Measurements from ENCODE around the gene C5.
A peak's percentile ranks its signal among the peaks of the same experiment; 100 is the strongest.

Gene C5

GRCh38 chr9:121067640-121068039 lies 17.6 kb upstream of the C5 start:
- Histone ChIP-seq H3K9me2 (replicated peaks; ENCODE audit: low read depth, low read length) (no peaks in the 10 kb centered on the region), H4K20me1 (ENCODE audit: insufficient read depth, low read length, poor library complexity, severe bottlenecking) (no peaks in the 10 kb centered on the region), H3K4me1 (ENCODE audit: insufficient read depth, low read length, poor library complexity, severe bottlenecking) (peaks cover 18% of the 10 kb centered on the region), H3K9ac (ENCODE audit: low read depth, low read length, poor library complexity, severe bottlenecking) (no peak overlapping the region), H3K36me3 (ENCODE audit: insufficient read depth, low read length) (no peaks in the 10 kb centered on the region), H3K9me3 (ENCODE audit: insufficient read depth, low read depth, low read length) (peaks cover 14% of the 10 kb centered on the region; the same call in 1 of the 2 replicates), H3K27me3 (ENCODE audit: insufficient read depth, low read length, poor library complexity, severe bottlenecking) (no peaks in the 10 kb centered on the region), H3F3A (ENCODE audit: low read depth) (0 out of 2 replicates have a peak, but pooled peaks cover 2% of the 10 kb centered on the region), H3K79me2 (ENCODE audit: insufficient read depth, low read length) (no peaks in the 10 kb centered on the region), H3K4me3 (ENCODE audit: low read length, poor library complexity, severe bottlenecking) (no peak overlapping the region), H2AFZ (ENCODE audit: low read length) (no peak overlapping the region), H3K4me2 (ENCODE audit: low read depth, low read length, poor library complexity, severe bottlenecking) (no peak overlapping the region)
- no peak for TF ChIP-seq EZH2phosphoT487 (IDR thresholded peaks at IDR 0.05; ENCODE audit: borderline replicate concordance)
- TF ChIP-seq, protein P1, sequence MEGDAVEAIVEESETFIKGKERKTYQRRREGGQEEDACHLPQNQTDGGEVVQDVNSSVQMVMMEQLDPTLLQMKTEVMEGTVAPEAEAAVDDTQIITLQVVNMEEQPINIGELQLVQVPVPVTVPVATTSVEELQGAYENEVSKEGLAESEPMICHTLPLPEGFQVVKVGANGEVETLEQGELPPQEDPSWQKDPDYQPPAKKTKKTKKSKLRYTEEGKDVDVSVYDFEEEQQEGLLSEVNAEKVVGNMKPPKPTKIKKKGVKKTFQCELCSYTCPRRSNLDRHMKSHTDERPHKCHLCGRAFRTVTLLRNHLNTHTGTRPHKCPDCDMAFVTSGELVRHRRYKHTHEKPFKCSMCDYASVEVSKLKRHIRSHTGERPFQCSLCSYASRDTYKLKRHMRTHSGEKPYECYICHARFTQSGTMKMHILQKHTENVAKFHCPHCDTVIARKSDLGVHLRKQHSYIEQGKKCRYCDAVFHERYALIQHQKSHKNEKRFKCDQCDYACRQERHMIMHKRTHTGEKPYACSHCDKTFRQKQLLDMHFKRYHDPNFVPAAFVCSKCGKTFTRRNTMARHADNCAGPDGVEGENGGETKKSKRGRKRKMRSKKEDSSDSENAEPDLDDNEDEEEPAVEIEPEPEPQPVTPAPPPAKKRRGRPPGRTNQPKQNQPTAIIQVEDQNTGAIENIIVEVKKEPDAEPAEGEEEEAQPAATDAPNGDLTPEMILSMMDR (conservative IDR thresholded peaks at IDR 0.05; ENCODE audit: low read length): no peak

DNA sequence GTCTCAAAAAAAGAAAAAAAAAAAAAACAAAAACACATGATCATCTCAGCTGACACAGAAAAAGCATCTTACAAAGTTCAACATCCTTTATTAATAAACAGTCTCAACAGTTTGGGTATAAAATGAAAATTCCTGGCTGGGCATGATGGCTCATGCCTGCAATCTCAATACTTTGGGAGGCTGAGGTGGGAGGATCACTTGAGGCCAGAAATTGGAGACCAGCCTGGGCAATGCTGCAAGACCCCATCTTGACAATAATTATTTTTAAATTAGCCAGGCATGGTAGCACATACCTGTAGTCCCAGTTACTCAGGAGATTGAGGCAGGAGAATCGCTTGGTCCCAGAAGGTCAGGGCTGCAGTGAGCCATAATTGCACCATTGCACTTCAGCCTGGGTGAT lies 16.8 kb upstream of the C5 start:
- H3K9me3 ChIP-seq (ENCODE audit: insufficient read depth, low read depth, low read length): peaks cover 14% of the 10 kb centered on the region; the same call in 1 of the 2 replicates
- H3K4me1 ChIP-seq (ENCODE audit: insufficient read depth, low read length, poor library complexity, severe bottlenecking): peaks cover 20% of the 10 kb centered on the region
- no peaks in the 10 kb centered on the region for H3K27me3 ChIP-seq (ENCODE audit: insufficient read depth, low read length, poor library complexity, severe bottlenecking)
- no peak overlapping the region for H3K4me3 ChIP-seq (ENCODE audit: low read length, poor library complexity, severe bottlenecking)
- no peaks in the 10 kb centered on the region for H3K36me3 ChIP-seq (ENCODE audit: insufficient read depth, low read length)
- H3K79me2 ChIP-seq (ENCODE audit: insufficient read depth, low read length): no peaks in the 10 kb centered on the region
- H4K20me1 ChIP-seq (ENCODE audit: insufficient read depth, low read length, poor library complexity, severe bottlenecking): no peaks in the 10 kb centered on the region
- H2AFZ ChIP-seq (ENCODE audit: low read length): no peak overlapping the region
- no peaks in the 10 kb centered on the region for H3K9me2 ChIP-seq (replicated peaks; ENCODE audit: low read depth, low read length)
- H3K4me2 ChIP-seq (ENCODE audit: low read depth, low read length, poor library complexity, severe bottlenecking): no peak overlapping the region
- H3K9ac ChIP-seq (ENCODE audit: low read depth, low read length, poor library complexity, severe bottlenecking): no peak overlapping the region
- H3F3A ChIP-seq (ENCODE audit: low read depth): 0 out of 2 replicates have a peak, but pooled peaks cover 3% of the 10 kb centered on the region
- TF ChIP-seq EZH2phosphoT487 (IDR thresholded peaks at IDR 0.05; ENCODE audit: borderline replicate concordance): no peak

DNA sequence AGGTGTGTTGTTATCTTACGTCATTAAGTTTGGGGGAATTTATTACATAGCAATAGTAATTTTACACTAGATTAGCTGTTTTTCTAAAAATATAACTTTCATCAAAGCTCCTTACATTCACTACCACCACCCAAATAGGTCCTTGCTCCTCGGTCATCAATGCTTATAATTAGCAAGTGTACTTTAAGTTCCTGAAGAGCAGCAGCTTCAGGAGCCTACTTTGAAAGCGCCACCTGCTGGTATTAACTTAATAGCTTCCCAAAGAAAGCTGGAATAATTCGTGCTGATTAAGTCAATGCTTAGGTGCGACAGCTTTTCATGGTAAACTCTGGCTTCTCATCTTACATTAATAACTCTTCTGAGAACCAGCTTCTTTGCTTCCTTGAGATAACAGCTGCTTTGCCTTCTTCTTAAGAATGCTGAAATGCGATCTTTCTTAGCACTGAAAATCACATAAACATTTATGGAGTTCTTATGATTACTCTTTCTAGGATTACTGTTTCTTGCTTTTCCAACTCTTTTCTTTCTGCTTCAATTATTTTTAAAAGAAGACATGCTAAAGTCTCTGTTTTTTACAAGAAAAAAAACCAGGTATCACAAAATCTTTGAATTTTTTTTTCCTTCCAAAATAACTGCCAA lies 10.0 kb upstream of the C5 start:
- H3K9ac ChIP-seq (ENCODE audit: low read depth, low read length, poor library complexity, severe bottlenecking): no peak overlapping the region
- H3K9me3 ChIP-seq (ENCODE audit: insufficient read depth, low read depth, low read length): no peaks in the 10 kb centered on the region
- no peak overlapping the region for H3K4me2 ChIP-seq (ENCODE audit: low read depth, low read length, poor library complexity, severe bottlenecking)
- peaks cover 27% of the 10 kb centered on the region for H3K4me1 ChIP-seq (ENCODE audit: insufficient read depth, low read length, poor library complexity, severe bottlenecking)
- no peak overlapping the region for H3K4me3 ChIP-seq (ENCODE audit: low read length, poor library complexity, severe bottlenecking)
- no peaks in the 10 kb centered on the region for H3K36me3 ChIP-seq (ENCODE audit: insufficient read depth, low read length)
- H2AFZ ChIP-seq (ENCODE audit: low read length): no peak overlapping the region
- H3F3A ChIP-seq (ENCODE audit: low read depth): 0 out of 2 replicates have a peak, but pooled peaks cover 3% of the 10 kb centered on the region
- H3K27me3 ChIP-seq (ENCODE audit: insufficient read depth, low read length, poor library complexity, severe bottlenecking): no peaks in the 10 kb centered on the region
- no peaks in the 10 kb centered on the region for H3K79me2 ChIP-seq (ENCODE audit: insufficient read depth, low read length)
- H3K9me2 ChIP-seq (replicated peaks; ENCODE audit: low read depth, low read length): no peaks in the 10 kb centered on the region
- TF ChIP-seq, protein P1 (conservative IDR thresholded peaks at IDR 0.05; ENCODE audit: low read length): peak; percentile 88
- no peak for TF ChIP-seq EZH2phosphoT487 (IDR thresholded peaks at IDR 0.05; ENCODE audit: borderline replicate concordance)
- no peaks in the 10 kb centered on the region for H4K20me1 ChIP-seq (ENCODE audit: insufficient read depth, low read length, poor library complexity, severe bottlenecking)

DNA sequence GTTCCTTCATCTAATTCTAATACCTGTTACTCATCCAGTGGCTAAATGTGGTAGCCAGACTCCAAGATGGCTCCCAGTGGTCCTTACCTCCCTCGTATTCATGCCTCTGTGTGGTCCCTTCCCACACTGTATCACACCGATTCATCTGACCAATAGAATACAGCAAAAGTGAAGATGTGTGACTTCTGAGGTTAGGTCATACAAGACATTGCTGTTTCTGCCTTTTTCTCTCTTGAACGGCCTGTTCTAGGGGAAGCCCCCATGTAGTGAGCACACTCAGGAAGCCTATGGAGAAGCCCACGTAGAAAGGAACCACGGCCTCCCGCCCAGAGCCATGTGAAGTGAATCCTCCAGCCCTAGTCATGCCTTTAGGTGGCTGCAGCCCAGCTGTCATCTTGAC lies 9.4 kb upstream of the C5 start:
- H3K4me1 ChIP-seq (ENCODE audit: insufficient read depth, low read length, poor library complexity, severe bottlenecking): peaks cover 27% of the 10 kb centered on the region
- H3K9me3 ChIP-seq (ENCODE audit: insufficient read depth, low read depth, low read length): no peaks in the 10 kb centered on the region
- no peaks in the 10 kb centered on the region for H3K9me2 ChIP-seq (replicated peaks; ENCODE audit: low read depth, low read length)
- no peaks in the 10 kb centered on the region for H3K79me2 ChIP-seq (ENCODE audit: insufficient read depth, low read length)
- H2AFZ ChIP-seq (ENCODE audit: low read length): no peak overlapping the region
- no peaks in the 10 kb centered on the region for H3K36me3 ChIP-seq (ENCODE audit: insufficient read depth, low read length)
- H3K9ac ChIP-seq (ENCODE audit: low read depth, low read length, poor library complexity, severe bottlenecking): no peak overlapping the region
- no peak overlapping the region for H3K4me2 ChIP-seq (ENCODE audit: low read depth, low read length, poor library complexity, severe bottlenecking)
- no peak for TF ChIP-seq EZH2phosphoT487 (IDR thresholded peaks at IDR 0.05; ENCODE audit: borderline replicate concordance)
- TF ChIP-seq, protein P1 (conservative IDR thresholded peaks at IDR 0.05; ENCODE audit: low read length): no peak
- no peak overlapping the region for H3K4me3 ChIP-seq (ENCODE audit: low read length, poor library complexity, severe bottlenecking)
- 0 out of 2 replicates have a peak, but pooled peaks cover 3% of the 10 kb centered on the region for H3F3A ChIP-seq (ENCODE audit: low read depth)
- no peaks in the 10 kb centered on the region for H3K27me3 ChIP-seq (ENCODE audit: insufficient read depth, low read length, poor library complexity, severe bottlenecking)
- H4K20me1 ChIP-seq (ENCODE audit: insufficient read depth, low read length, poor library complexity, severe bottlenecking): no peaks in the 10 kb centered on the region

Data from Loucy (cell line).